GM15510 (cell line): ENCODE results near the gene PRRT4.

ENCODE experiments used
- POLR2A ChIP-seq: IDR thresholded peaks from 3 replicates; pipeline ENCODE4 v1.6.1; 2011; ENCODE audit warnings: borderline replicate concordance; ENCODE audit not compliant: insufficient read length; ENCODE audit errors: extremely low read depth

Gene PRRT4

GRCh38 chr7:128364166-128364870 is 2.8 kb upstream of the PRRT4 start:
- TF ChIP-seq POLR2A: no peak

GRCh38 chr7:128363261-128363721 is 1.8 kb upstream of the PRRT4 start:
- TF ChIP-seq POLR2A: no peak

GRCh38 chr7:128362670-128363069 is 1.2 kb upstream of the PRRT4 start:
- TF ChIP-seq POLR2A: no peak

- TF ChIP-seq POLR2A: no peak
Observed at GRCh38 chr7:128360359-128360678, 1.2 kb downstream of the PRRT4 start.

GRCh38 chr7:128359939-128360338 is 1.6 kb downstream of the PRRT4 start:
- TF ChIP-seq POLR2A: no peak

DNA sequence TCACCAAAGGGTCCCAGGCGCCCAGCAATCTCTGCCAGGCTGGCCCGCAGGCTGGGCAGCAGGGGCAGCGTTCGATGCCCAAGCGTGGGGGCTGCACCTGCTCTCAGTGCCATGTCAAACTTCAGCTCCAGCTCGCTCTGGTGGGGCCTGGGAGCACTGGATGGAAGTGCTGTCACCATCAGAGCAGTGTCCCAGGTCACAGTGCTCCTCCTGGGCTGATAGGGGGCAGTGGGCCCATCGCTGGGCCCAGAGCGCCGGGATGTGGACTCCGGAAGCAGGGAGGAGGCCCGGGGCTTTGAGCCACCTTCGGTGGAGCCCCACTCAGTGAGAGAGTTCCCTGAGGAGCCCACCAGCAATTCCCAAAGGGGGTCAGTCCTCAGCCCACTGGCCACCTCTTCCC is 2.2 kb downstream of the PRRT4 start:
- TF ChIP-seq POLR2A: no peak

- TF ChIP-seq POLR2A: no peak
Observed at GRCh38 chr7:128358233-128358632, 3.3 kb downstream of the PRRT4 start.

GRCh38 chr7:128357217-128357613 is 4.3 kb downstream of the PRRT4 start:
- no peak for TF ChIP-seq POLR2A

DNA sequence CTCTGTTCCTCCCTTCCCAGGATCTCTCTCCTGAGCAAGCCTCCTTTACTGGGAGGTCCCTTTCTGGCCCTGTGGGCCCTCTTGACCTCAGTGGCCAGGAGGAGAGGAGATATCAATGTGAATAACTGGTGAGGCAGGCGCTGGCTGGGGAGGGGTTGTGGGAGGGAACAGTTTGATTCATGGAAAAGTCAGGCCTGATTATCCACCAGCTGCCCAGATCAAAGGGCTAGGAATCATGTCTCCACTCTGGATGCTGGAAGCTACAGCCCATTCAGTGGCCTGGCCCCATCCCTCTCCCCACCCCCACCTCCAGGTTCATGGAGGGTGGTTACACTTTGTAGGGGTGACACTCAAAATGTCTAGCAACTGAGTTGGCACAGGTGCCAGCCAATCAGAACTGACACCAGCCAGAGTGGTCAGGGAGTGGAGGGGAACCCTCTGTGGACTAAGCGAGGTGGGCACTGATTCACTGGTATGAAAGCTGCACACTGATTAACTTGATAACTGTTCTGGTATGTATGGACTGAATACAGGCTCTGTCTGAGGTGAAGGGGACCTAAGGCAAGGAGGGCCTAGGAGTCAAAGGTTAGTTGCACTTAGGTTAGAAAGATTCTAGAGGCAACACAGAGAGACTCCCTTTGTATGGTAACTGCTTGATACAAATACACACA is 4.8 kb downstream of the PRRT4 start:
- TF ChIP-seq POLR2A: no peak

DNA sequence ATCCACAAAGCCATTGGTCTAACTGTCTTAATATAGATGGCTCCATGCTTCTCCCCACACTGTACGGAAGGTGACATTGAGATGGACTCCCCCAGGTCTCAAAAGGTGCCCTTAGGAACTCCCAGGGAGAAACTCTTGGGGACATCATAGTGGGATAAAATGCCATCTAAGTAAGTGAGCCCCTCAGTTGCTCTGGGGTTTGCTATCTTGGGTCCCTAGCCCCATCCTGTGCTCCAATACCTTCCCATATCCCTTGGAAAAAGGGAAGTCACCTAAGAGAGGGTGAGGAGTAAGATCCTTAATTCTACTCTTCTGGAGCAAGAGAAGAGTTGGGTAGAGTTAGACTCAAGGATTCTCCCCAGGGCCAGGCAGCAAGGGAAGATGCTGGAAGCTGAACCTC is 7.9 kb downstream of the PRRT4 start:
- TF ChIP-seq POLR2A: no peak

DNA sequence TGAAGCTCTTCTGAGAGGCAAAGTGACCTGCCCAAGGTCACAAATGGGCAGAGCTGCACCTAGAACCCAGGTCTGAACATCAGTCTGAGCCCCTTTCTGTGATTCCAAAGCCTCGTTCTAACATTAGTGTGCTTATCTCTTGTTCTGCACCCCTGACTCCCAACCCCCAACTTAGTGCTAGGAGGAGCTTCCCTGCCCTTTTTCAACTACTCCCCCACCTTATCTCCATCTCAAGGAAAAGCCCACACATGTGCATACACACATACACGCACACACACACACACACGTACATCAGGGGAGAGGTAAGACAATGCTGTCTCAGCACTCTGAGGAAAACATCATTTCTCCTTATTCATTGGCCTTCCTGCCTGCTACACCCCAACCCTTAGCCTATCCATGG is 8.3 kb downstream of the PRRT4 start:
- no peak for TF ChIP-seq POLR2A

DNA sequence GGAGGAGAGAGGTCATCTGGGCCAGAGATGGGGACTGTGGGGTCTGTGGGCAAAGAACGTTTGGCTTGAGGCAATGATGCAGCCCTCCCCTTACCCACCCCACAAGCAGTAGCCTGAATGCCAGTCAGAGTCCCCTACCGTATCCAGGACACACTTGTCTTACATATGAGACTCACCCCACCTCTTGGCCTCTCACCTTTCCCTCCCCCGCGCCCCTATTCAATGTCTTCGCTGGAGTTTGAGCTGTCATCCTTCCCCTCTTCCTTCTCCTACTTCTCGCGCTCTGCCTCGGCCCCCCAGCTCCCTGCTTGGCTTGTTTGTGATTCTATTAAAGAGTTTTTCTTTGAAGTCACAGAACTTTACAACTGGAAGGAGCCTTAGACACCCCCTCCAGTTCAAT is 8.9 kb downstream of the PRRT4 start:
- TF ChIP-seq POLR2A: no peak

- TF ChIP-seq POLR2A: no peak
Observed at GRCh38 chr7:128352153-128352537, 9.3 kb downstream of the PRRT4 start.

DNA sequence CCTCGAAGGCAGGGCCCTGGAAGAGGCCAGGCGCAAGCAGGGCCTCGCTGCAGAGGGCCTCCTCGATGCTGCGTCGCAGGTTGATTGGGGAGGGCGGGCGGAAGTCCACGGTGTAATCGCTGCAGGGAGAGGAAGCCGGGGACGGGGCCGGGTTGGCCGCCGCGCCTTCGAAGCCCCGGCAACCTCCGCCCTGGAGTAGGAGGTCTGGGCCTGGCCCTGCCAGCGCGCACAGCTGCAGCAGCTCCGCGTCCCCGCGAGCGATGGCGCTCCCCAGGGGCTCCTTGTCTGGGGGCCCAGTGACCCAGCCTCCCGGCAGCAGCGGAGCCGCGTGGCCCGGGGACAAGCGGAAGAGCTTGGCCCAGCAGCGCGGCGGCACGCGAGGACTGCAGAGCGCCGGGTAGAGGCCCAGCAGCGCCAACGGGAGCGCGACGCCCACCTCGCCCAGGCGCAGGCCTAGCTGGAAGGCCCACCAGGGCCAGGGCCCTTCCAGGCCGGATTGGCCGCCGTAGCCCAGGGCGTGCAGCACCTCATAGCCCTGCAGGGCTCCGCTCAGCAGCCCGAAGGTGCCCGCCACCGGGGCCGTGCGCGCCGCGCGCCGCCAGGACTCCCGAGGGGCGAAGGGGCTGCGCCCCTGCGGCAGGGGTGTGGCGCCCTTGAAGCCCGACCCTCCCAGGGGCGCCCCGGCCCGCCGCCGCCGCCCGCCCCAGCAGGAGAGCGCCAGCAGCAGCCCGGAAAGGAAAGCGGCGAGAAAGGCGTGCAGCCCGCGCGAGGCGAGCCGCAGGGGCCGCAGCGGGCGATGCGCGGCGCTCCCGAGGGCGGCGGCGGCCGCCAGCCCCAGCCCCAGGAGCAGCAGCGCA is 10.0 kb downstream of the PRRT4 start:
- TF ChIP-seq POLR2A: no peak

GRCh38 chr7:128350708-128351295 is 10.7 kb downstream of the PRRT4 start:
- no peak for TF ChIP-seq POLR2A
